IMR-90 (cell line): Measurements from ENCODE around the gene ZNF146. TPM values are rescaled to one million over a fixed set of nuclear protein-coding genes. Genes with fewer than 3 reads are reported as not detected.
A peak's percentile ranks its signal among the peaks of the same experiment; 100 is the strongest.

ENCODE experiments used
- ATAC-seq: fragments of 200-7000 bp; cut with Tn5 transposase; 2 replicates; pipeline ENCODE4 v1.9.1; 2020; ENCODE audit warnings: low read depth, mild to moderate bottlenecking, moderate library complexity
- BruUV-seq: library from RNA; stranded (reverse); fragments of 400-500 nt; replicated peaks from 2 replicates; lab custom pipeline; 2021; lab: Mats Ljungman, UMichigan
- CTCF ChIA-PET: fragments of 300-600 bp; formaldehyde crosslinking; extraction: SDS; loops from one replicate; lab custom pipeline; 2021; ENCODE audit warnings: antibody characterized with exemption; lab: Yijun Ruan, JAX
- POLR2A ChIA-PET: fragments of 300-600 bp; sonication (Branson Sonifier 250); formaldehyde crosslinking; loops from one replicate; lab custom pipeline; 2022; ENCODE audit warnings: antibody characterized with exemption; ENCODE audit not compliant: unreplicated experiment; lab: Charles Lee
- DNase-seq: peaks from one replicate; pipeline ENCODE4 v3.0.0; 2013
- H2AFZ ChIP-seq: replicated peaks from 2 replicates; pipeline ENCODE3; 2013; ENCODE audit warnings: low read length, mild to moderate bottlenecking; ENCODE audit not compliant: poor library complexity
- H2AK5ac ChIP-seq: 2 replicates; pipeline ENCODE4 v1.6.1; 2013; ENCODE audit warnings: low read depth, low read length, inconsistent platforms
- H2AK9ac ChIP-seq: replicated peaks from 2 replicates; pipeline ENCODE3; 2013; ENCODE audit warnings: mild to moderate bottlenecking, low read depth, low read length, moderate library complexity; ENCODE audit not compliant: poor library complexity
- H2BK120ac ChIP-seq: 2 replicates; pipeline ENCODE4 v1.6.1; 2013; ENCODE audit warnings: low read depth, low read length, inconsistent platforms
- H2BK15ac ChIP-seq: 3 replicates; pipeline ENCODE4 v1.6.1; 2013; ENCODE audit warnings: low read depth, low read length, inconsistent platforms
- H2BK20ac ChIP-seq: 2 replicates; pipeline ENCODE4 v1.6.1; 2013; ENCODE audit warnings: low read depth, mild to moderate bottlenecking, inconsistent platforms, low read length, moderate library complexity
- H2BK5ac ChIP-seq: 2 replicates; pipeline ENCODE4 v1.6.1; 2013; ENCODE audit warnings: mild to moderate bottlenecking, low read depth, low read length, inconsistent platforms; ENCODE audit not compliant: poor library complexity, severe bottlenecking
- H3K14ac ChIP-seq: replicated peaks from 2 replicates; pipeline ENCODE4 v1.6.1; 2013; ENCODE audit warnings: low read depth, low read length, inconsistent platforms
- H3K18ac ChIP-seq: 2 replicates; pipeline ENCODE4 v1.6.1; 2013; ENCODE audit warnings: low read depth, low read length, control low read depth
- H3K23ac ChIP-seq: 2 replicates; pipeline ENCODE4 v1.6.1; 2013; ENCODE audit warnings: low read depth, low read length, inconsistent platforms
- H3K27ac ChIP-seq: 2 replicates; pipeline ENCODE4 v1.5.1; 2013; ENCODE audit warnings: mild to moderate bottlenecking, control low read depth, low read length; ENCODE audit not compliant: insufficient read depth
- H3K27me3 ChIP-seq: 2 replicates; pipeline ENCODE4 v1.6.1; 2013; ENCODE audit warnings: low read length; ENCODE audit not compliant: control insufficient read depth, insufficient read depth
- H3K36me3 ChIP-seq: 2 replicates; pipeline ENCODE4 v1.6.1; 2013; ENCODE audit warnings: low read length, mixed read lengths; ENCODE audit not compliant: control insufficient read depth, insufficient read depth
- H3K4ac ChIP-seq: 2 replicates; pipeline ENCODE4 v1.6.1; 2013; ENCODE audit warnings: low read depth, low read length, inconsistent platforms
- H3K4me1 ChIP-seq: 2 replicates; pipeline ENCODE4 v1.6.1; 2013; ENCODE audit warnings: low read length, mixed read lengths; ENCODE audit not compliant: control insufficient read depth, insufficient read depth
- H3K4me2 ChIP-seq: 2 replicates; pipeline ENCODE4 v1.6.1; 2013; ENCODE audit warnings: low read depth, mild to moderate bottlenecking, control low read depth, low read length, moderate library complexity
- H3K4me3 ChIP-seq: 2 replicates; pipeline ENCODE4 v1.5.1; 2013; ENCODE audit warnings: low read depth, mild to moderate bottlenecking, control low read depth, low read length, moderate library complexity; ENCODE audit not compliant: insufficient read depth
- H3K56ac ChIP-seq: 2 replicates; pipeline ENCODE4 v1.6.1; 2013; ENCODE audit warnings: low read length, inconsistent platforms; ENCODE audit not compliant: insufficient read depth; ENCODE audit errors: extremely low read depth
- H3K79me1 ChIP-seq, 2 experiments: 2 replicates each; pipeline ENCODE4 v1.6.1; 2013; ENCODE audit warnings: low read length in 2 of 2, inconsistent platforms in 1 of 2, low read depth in 1 of 2
- H3K9ac ChIP-seq: 2 replicates; pipeline ENCODE4 v1.6.1; 2013; ENCODE audit warnings: low read depth, low read length, control low read depth
- H3K9me1 ChIP-seq: 2 replicates; pipeline ENCODE4 v1.6.1; 2013; ENCODE audit warnings: low read length, inconsistent platforms; ENCODE audit not compliant: insufficient read depth
- H3K9me3 ChIP-seq: 2 replicates; pipeline ENCODE4 v1.6.1; 2013; ENCODE audit warnings: low read length; ENCODE audit not compliant: control insufficient read depth, insufficient read depth
- H4K20me1 ChIP-seq: 2 replicates; pipeline ENCODE4 v1.6.1; 2013; ENCODE audit warnings: low read length, inconsistent platforms; ENCODE audit not compliant: insufficient read depth
- H4K5ac ChIP-seq: 2 replicates; pipeline ENCODE4 v1.6.1; 2013; ENCODE audit warnings: mild to moderate bottlenecking, low read depth, low read length, control low read depth
- H4K8ac ChIP-seq, 2 experiments: 2 replicates each; pipeline ENCODE4 v1.6.1; 2013; ENCODE audit warnings: low read depth in 2 of 2, low read length in 2 of 2, control low read depth in 1 of 2, inconsistent platforms in 1 of 2
- H4K91ac ChIP-seq: 2 replicates; pipeline ENCODE4 v1.6.1; 2013; ENCODE audit warnings: low read depth, low read length, inconsistent platforms; ENCODE audit not compliant: insufficient read depth
- FOS ChIP-seq: fragments of 150-350 bp; IDR thresholded peaks from 2 replicates; pipeline ENCODE4 v1.6.1; 2016; ENCODE audit warnings: low read depth, low read length
- WGBS, 2 experiments: methylation state at CpG; one replicate each; pipeline versions ENCODE4 v1.1.5 to v1.1.7; 2013; ENCODE audit warnings: missing lambda C conversion rate in 2 of 2; ENCODE audit not compliant: insufficient read length in 1 of 2; ENCODE audit errors: extremely low coverage in 2 of 2; 5-methylcytosine and 5-hydroxymethylcytosine counted together
- dilution Hi-C: fragments of 300-500 bp; cut with HindIII; formaldehyde crosslinking; loops from one replicate; pipeline ENCODE4 v1.14.3; 2018; ENCODE audit warnings: low sequenced_read_pairs; ENCODE audit not compliant: unreplicated experiment
- in situ Hi-C: fragments of 300-500 bp; cut with MboI; formaldehyde crosslinking; loops from 3 replicates; pipeline ENCODE4 v1.14.3; 2019; ENCODE audit warnings: low sequenced_read_pairs, inconsistent platforms, mixed read lengths
- intact Hi-C: fragments of 100-400 bp; cut with micrococcal nuclease; formaldehyde crosslinking; loops from 2 replicates; pipeline ENCODE4 v1.10.0; 2022
- polyA plus RNA-seq, 3 experiments: library from polyadenylated mRNA; depleted of rRNA; stranded (reverse); fragments of >200 nt; gene quantifications; 2 replicates each; pipeline ENCODE4 v1.2.3, GENCODE V29; 2012; ENCODE audit warnings: low replicate concordance in 1 of 3
- total RNA-seq: library from RNA; depleted of rRNA; stranded (reverse); fragments of >200 nt; gene quantifications from 2 replicates; pipeline ENCODE4 v1.2.3, GENCODE V29; 2012

Gene ZNF146
- total and polyA plus RNA-seq, 2 of the 4 experiments (the other 2 are of a cell fraction): 61.6 to 106 TPM

DNA sequence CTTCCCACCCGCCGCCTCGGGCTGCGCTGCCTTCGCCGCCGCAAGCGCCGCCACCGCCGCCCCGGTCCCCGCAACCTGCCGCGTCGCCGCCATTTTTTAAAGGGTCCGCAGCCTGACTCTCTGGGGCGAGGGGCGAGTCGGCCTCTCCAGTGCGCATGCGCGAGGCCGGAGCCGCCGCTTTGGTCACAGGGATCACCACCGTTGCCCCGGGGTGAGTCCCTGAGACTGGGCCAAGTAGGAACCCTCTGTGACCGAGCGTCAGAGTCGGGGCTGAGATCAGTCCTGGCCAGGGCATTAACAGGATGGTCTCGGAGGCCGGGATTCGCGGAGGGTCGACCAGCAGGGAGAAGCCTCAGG, 42.6 kb downstream of the ZNF146 start:
- no peak overlapping the region for H3K23ac ChIP-seq
- no TSS peak for BruUV-seq
- in situ Hi-C loops (no loop called here), dilution Hi-C loops (no loop called here), intact Hi-C loops (no loop called here)
- H4K8ac ChIP-seq: no peak overlapping the region
- no peaks in the 10 kb centered on the region for H3K4me1 ChIP-seq
- ChIA-PET POLR2A (no interaction called here), CTCF (no interaction called here)
- H3K18ac ChIP-seq: no peak overlapping the region
- no peak overlapping the region for H3K4ac ChIP-seq
- no peaks in the 10 kb centered on the region for H3K9me1 ChIP-seq
- H2AK5ac ChIP-seq: no peak overlapping the region
- peak overlapping the region; percentile 42; the same call in 1 of the 2 replicates for H3K4me2 ChIP-seq
- no peak overlapping the region for H3K14ac ChIP-seq
- H4K20me1 ChIP-seq: no peaks in the 10 kb centered on the region
- no peak overlapping the region for H4K91ac ChIP-seq
- TF ChIP-seq FOS: no peak
- no peak overlapping the region for H2BK20ac ChIP-seq
- H2BK5ac ChIP-seq: no peak overlapping the region
- no peaks in the 10 kb centered on the region for H3K36me3 ChIP-seq
- H2AK9ac ChIP-seq: no peak overlapping the region
- H3K27me3 ChIP-seq: no peaks in the 10 kb centered on the region
- H3K56ac ChIP-seq: no peak overlapping the region
- H2BK120ac ChIP-seq: no peak overlapping the region
- H2BK15ac ChIP-seq: no peak overlapping the region
- H3K79me1 ChIP-seq: no peaks in the 10 kb centered on the region
- DNase-seq (no peak), ATAC-seq (peak; percentile 48)
- peak overlapping the region; percentile 11; the same call in 1 of the 2 replicates for H3K4me3 ChIP-seq
- H3K9me3 ChIP-seq: peaks cover 3% of the 10 kb centered on the region; the same call in 1 of the 2 replicates
- H4K5ac ChIP-seq: no peak overlapping the region
- H3K9ac ChIP-seq: no peak overlapping the region
- WGBS, 2 experiments: 15% methylated on average over 18 of the region's 37 CpGs; no CpG with 5 or more reads in 1 of the 2 experiments
- peak overlapping the region; percentile 70 for H2AFZ ChIP-seq
- no peak overlapping the region for H3K27ac ChIP-seq
